HG02759 (cell line): ENCODE measurements around the gene ADNP2.
"Not testable (repeated sequence)": the region's sequence is repeated elsewhere in the genome, so short reads cannot be mapped to it uniquely, and the experiment has no call there.

Source experiments
- ATAC-seq: cut with Tn5 transposase; IDR thresholded peaks from one replicate; pipeline ENCODE4 v1.9.1; 2021; ENCODE audit warnings: mild to moderate bottlenecking, moderate library complexity; ENCODE audit not compliant: unreplicated experiment

The ADNP2 gene

DNA sequence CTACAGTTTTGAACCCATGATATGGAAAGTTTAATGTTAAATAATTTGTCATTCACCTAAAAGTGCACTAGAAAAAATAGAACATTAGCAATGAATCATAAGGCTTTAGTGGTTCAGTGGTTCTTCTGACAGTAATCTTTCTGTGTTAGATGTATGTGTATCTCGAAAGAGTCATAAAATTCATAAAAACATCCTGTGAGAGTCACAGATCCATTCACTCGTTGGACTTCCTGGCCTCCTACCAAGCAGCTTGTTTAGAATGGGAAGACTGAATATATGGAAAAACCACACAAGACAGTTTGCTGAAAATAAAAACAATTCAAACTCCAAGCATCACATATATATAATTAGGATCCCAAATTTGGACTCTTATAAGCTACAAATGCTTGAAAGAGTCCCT lies 34.8 kb downstream of the ADNP2 start:
- no peak for ATAC-seq

GRCh38 chr18:80145196-80145804 lies 36.2 kb downstream of the ADNP2 start:
- ATAC-seq = no peak

- peak; percentile 25 for ATAC-seq
Measured at GRCh38 chr18:80147037-80147417, 38.0 kb downstream of the ADNP2 start.

- ATAC-seq = peak; percentile 89
Measured at GRCh38 chr18:80147418-80148325, 38.6 kb downstream of the ADNP2 start.

GRCh38 chr18:80148326-80149199 lies 39.5 kb downstream of the ADNP2 start:
- ATAC-seq = peak; percentile 5

DNA sequence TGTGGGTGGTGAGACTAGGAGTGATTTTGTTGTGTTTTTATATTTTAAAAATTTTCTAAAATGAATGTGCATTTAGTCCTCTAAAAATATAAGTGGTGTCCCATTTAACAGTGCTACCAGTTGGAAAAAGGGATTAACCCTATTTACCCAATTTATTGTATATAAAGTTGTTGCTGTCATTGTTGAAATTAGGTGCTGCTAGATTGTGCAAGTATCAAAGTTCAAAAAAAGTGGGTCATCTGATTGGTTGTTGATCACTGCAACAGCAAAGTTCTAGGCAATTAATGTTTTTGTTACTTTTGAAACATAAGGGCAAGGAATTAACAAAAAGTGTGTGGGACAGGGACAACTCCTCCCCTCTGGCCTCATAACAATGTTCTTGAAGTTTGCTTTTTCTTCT lies 40.6 kb downstream of the ADNP2 start:
- no peak for ATAC-seq

GRCh38 chr18:80154293-80154692 lies 45.2 kb downstream of the ADNP2 start:
- ATAC-seq = peak; percentile 77

GRCh38 chr18:80157708-80158343 lies 48.8 kb downstream of the ADNP2 start:
- no peak for ATAC-seq

GRCh38 chr18:80158365-80158764 lies 49.3 kb downstream of the ADNP2 start:
- ATAC-seq = no peak

GRCh38 chr18:80159713-80160636 lies 50.9 kb downstream of the ADNP2 start:
- no peak for ATAC-seq

GRCh38 chr18:80161781-80162417 lies 52.8 kb downstream of the ADNP2 start:
- ATAC-seq = no peak

DNA sequence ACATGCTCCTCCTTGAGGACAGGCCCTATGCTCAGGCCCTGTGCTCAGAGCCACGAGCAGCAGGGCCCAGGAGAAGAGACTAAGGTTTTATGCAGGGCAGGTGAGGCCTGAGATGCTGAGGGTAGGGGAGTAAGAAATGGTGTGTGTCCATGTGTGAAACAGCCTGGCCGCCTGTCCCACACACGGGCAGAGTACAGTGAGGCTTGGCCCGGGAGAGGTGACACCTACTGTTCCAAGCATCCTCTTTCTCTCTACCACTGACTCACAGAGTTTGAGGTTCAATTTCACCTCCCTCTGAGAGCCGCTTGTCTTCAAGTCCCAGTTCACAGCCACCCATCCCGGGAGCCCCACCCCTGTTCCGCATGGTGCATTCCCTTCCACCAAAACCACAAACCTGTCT lies 54.1 kb downstream of the ADNP2 start:
- ATAC-seq = no peak

GRCh38 chr18:80164727-80165355 lies 55.8 kb downstream of the ADNP2 start:
- not testable (repeated sequence) for ATAC-seq

DNA sequence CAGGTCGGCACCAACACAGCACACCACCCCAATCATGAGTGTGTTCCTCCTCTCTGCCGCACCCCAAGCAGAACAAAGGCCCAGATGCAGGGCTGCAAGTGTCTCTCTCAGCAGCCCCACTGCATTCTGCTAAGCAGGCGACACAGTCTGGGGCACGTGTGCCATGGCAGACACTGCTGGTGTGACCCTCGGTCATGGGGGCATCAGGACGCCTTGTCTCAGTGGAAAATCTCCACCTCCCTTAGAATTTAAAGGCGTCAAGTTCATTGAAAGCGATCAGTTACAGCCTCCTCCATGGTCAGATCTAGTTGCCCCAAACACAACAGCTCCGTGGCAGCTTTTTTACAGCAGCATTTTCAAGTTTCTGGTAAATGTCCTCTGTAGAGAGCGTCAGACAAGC lies 57.2 kb downstream of the ADNP2 start:
- no peak for ATAC-seq

DNA sequence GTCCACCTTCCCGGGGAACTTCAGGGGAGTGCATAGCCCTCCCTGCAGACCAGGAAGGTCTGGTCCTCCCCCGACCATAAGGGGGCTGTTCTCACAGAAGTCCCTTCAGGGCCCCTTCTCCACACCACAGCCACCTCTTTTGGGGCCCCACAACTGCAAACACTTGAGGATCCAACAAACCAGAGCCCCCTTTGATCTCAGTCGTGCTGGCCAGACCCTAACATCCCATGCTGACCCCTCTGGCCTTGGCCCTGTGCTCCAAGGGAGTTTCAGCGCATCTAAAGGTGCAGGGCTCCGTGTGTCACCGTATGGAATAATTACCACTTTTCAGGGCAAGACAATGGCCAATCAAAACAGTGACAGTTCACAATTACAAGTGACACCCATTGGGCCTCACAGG lies 57.7 kb downstream of the ADNP2 start:
- no peak for ATAC-seq

- no peak for ATAC-seq
Measured at GRCh38 chr18:80167331-80167730, 58.3 kb downstream of the ADNP2 start.

DNA sequence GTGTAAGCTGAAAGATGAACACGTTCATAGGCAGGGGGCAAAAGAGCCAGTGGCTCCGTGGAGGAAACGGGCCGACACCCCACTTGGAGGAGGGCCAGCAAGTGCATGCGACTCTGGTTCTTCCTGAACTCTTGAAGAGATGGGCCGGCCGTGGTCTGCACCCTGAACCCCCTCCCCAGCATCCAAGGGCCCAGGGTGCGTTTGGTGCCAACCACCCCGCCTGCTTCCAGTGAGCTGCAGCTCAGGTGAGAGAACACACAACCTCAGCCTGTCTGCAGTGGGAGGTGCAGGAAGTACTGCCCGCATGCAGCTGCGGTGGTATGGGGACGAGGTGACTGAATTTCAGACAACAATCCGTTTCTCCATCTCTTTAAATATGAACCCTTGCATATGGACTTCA lies 58.9 kb downstream of the ADNP2 start:
- ATAC-seq = no peak

- ATAC-seq = no peak
Measured at GRCh38 chr18:80168346-80168745, 59.3 kb downstream of the ADNP2 start.

GRCh38 chr18:80168982-80169381 lies 59.9 kb downstream of the ADNP2 start:
- no peak for ATAC-seq
